ENCODE data around the gene PLPP3. TPM values are rescaled to one million over a fixed set of nuclear protein-coding genes. Genes with fewer than 3 reads are reported as not detected.

PLPP3 gene
- total and polyA plus RNA-seq, 12 donors: 16.2 to 136 (median 77.8) TPM

- no peaks in the 10 kb centered on the region for H3K36me3 ChIP-seq
- peak overlapping the region in 1 of 10 donors; percentile 72 for H3K27ac ChIP-seq
- 91 to 96% methylated on average over 3 of the region's 3 CpGs for WGBS, 2 donors
- no peak overlapping the region for H3K4me3 ChIP-seq
- DNase-seq: no peak
- peaks cover 0 to 3% (median 0%) of the 10 kb centered on the region in 7 donors for H3K27me3 ChIP-seq
- H3K4me1 ChIP-seq: peaks cover 0 to 68% (median 26%) of the 10 kb centered on the region in 9 donors
- TF ChIP-seq, protein P1, sequence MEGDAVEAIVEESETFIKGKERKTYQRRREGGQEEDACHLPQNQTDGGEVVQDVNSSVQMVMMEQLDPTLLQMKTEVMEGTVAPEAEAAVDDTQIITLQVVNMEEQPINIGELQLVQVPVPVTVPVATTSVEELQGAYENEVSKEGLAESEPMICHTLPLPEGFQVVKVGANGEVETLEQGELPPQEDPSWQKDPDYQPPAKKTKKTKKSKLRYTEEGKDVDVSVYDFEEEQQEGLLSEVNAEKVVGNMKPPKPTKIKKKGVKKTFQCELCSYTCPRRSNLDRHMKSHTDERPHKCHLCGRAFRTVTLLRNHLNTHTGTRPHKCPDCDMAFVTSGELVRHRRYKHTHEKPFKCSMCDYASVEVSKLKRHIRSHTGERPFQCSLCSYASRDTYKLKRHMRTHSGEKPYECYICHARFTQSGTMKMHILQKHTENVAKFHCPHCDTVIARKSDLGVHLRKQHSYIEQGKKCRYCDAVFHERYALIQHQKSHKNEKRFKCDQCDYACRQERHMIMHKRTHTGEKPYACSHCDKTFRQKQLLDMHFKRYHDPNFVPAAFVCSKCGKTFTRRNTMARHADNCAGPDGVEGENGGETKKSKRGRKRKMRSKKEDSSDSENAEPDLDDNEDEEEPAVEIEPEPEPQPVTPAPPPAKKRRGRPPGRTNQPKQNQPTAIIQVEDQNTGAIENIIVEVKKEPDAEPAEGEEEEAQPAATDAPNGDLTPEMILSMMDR (IDR thresholded peaks at IDR 0.05): no peak
- no peaks in the 10 kb centered on the region for H3K9me3 ChIP-seq
- no peak for ATAC-seq
- intact Hi-C loops (cut with DNase I): loop anchor here in 2 of 10 donors (10.0 kb wide), 2 partner anchors 58 to 102 kb away; partner anchors contain the start of gene PLPP3 (in 1 of the 2)
Observed at GRCh38 chr1:56472860-56473259, 106.5 kb downstream of the PLPP3 start.

DNA sequence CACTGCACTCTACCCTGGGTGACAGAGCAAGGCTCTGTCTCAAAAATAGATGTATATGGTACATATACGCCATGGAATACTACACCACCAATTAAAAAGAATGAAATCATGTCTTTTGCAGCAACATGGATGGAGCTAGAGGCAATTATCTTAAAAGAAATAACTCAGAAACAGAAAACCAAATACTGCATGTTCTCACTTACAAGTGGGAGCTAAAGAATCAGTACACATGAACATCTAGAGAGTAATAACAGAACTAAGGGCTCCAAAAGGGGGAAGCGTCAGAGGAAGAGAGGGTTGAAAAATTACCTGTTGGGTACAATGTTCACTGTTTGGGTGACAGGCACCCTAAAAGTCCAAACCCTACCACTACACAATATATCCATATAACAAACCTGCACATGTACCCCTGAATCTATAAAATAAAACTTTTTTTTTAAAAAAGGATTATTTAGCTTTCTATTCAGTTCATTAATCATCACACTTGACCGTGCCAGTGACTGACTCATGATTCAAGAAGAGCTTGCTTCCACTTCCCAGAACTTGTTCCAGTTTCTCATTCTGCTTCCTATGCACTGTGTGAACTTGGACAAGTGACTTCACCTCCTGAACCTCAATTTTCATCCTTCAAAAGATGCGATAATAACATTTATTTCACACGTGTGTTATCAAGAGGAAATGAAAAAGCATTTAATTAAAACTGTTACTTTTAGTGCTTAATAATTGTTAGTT lies 109.6 kb downstream of the PLPP3 start:
- Histone ChIP-seq H3K27ac (peak overlapping the region in 2 of 10 donors; percentile 1 to 48), H3K36me3 (no peaks in the 10 kb centered on the region), H3K4me1 (peaks cover 0 to 80% (median 21%) of the 10 kb centered on the region in 9 donors), H3K9me3 (no peaks in the 10 kb centered on the region), H3K4me3 (no peak overlapping the region), H3K27me3 (no peaks in the 10 kb centered on the region)
- TF ChIP-seq, protein P1 (IDR thresholded peaks at IDR 0.05): no peak
- intact Hi-C loops (cut with DNase I): loop anchor here in 2 of 10 donors (10.0 kb wide), 2 partner anchors 55 to 105 kb away; partner anchors contain the start of gene PLPP3 (in 1 of the 2)
- peak in 7 of 8 donors; percentile 40 to 77 (median 59) for ATAC-seq
- DNase-seq: no peak
- WGBS, 2 donors: 67 to 69% methylated on average over 5 of the region's 5 CpGs

DNA sequence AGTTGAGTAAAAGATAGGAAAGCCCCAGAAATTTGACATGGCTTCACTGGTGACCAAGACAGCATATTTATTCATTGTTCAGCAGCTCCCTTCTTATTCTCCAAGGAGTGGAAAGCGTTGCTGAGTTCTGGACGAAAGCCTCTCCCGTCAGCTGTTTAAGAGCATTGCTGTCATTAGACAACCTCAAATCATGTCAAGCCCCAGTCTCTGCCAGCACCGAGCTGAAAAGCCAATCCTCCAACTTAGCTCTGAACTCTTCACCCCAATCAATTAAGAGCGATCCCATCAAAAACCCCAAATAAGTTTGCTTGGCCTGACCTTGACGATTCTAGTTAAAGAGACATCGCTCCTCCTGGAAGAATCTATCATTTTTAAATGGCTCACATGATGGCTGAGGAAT lies 110.8 kb downstream of the PLPP3 start:
- no peak for DNase-seq
- ATAC-seq: peak in 4 of 8 donors; percentile 51 to 64 (median 62)
- TF ChIP-seq, protein P1 (IDR thresholded peaks at IDR 0.05): no peak
- Histone ChIP-seq H3K36me3 (no peaks in the 10 kb centered on the region), H3K4me3 (no peak overlapping the region), H3K27me3 (no peaks in the 10 kb centered on the region), H3K9me3 (no peaks in the 10 kb centered on the region), H3K4me1 (peaks cover 0 to 71% (median 15%) of the 10 kb centered on the region in 9 donors), H3K27ac (peak overlapping the region in 1 of 10 donors; percentile 33)
- intact Hi-C loops (cut with DNase I): no loop called here
- 56% methylated on average over 7 of the region's 7 CpGs for WGBS, 2 donors

DNA sequence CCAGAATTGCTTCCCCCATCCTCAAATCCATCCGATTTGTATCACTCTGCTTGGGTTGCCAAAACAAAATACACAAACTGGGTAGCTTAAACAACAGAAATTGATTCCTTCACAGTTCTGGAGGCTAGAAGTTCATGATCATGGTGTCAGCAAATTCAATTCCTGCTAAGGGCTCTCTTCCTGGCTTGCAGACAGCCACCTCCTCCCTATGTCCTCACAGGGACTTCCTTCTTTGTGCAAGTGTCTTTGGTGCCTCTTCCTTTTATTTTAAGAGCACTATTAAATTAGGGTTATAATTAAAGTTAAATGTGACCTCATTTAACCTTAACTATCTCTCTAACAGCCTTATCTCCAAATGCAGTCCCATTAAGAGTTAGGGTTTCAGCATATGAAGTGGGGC lies 112.8 kb downstream of the PLPP3 start:
- H3K36me3 ChIP-seq: no peaks in the 10 kb centered on the region
- intact Hi-C loops (cut with DNase I): no loop called here
- peak overlapping the region in 1 of 10 donors; percentile 58 for H3K27ac ChIP-seq
- no peaks in the 10 kb centered on the region for H3K27me3 ChIP-seq
- DNase-seq (no peak), ATAC-seq (peak in 1 of 8 donors; percentile 33)
- WGBS, 2 donors: 94 to 100% methylated on average over 1 of the region's 1 CpG
- TF ChIP-seq, protein P1 (IDR thresholded peaks at IDR 0.05): no peak
- no peak overlapping the region for H3K4me3 ChIP-seq
- no peaks in the 10 kb centered on the region for H3K9me3 ChIP-seq
- peaks cover 0 to 52% (median 15%) of the 10 kb centered on the region in 9 donors for H3K4me1 ChIP-seq
